8988T (cell line): ENCODE results near the gene STAC3.

Experiments used
- DNase-seq: peaks from one replicate; pipeline ENCODE4 v3.0.0; 2011

STAC3 gene

DNA sequence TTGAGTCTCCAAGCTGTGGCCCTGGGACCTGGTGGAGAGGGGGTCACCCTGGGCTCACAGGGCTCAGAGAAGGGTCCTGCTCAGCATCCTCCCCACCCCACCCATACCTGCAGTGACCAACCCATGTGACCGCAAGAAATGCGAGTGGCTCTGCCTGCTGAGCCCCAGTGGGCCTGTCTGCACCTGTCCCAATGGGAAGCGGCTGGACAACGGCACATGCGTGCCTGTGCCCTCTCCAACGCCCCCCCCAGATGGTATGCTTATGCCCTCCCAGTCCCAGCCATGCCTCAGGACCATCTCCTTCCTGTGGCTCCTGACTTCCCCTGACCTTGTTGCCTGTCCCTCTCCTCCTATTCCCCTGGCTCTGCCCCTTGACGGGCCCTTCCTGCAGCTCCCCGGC, 41.1 kb downstream of the STAC3 start:
- DNase-seq, result no peak

DNA sequence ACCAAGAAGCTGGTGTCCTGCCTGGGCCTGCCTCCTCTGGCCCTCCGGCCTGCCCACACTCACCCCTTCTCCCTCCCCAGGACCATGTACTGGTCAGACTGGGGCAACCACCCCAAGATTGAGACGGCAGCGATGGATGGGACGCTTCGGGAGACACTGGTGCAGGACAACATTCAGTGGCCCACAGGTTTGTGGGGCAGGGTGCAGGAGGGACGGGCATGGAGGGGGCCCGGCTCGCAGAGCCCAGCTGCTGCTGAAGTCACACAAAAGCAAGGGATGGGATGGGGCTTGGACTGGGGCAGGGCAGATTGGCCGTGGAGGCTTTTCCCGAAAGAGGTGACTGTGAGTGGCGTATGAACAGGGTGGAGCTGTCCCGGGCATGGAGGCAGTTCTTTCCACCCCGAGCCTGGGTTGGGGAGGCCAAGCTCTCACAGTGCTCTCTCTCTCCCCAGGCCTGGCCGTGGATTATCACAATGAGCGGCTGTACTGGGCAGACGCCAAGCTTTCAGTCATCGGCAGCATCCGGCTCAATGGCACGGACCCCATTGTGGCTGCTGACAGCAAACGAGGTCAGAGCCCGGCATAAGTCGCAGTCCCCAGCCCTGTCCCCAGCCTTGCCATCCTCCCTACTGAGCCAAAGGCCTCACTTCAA, 42.2 kb downstream of the STAC3 start:
- no peak for DNase-seq

DNA sequence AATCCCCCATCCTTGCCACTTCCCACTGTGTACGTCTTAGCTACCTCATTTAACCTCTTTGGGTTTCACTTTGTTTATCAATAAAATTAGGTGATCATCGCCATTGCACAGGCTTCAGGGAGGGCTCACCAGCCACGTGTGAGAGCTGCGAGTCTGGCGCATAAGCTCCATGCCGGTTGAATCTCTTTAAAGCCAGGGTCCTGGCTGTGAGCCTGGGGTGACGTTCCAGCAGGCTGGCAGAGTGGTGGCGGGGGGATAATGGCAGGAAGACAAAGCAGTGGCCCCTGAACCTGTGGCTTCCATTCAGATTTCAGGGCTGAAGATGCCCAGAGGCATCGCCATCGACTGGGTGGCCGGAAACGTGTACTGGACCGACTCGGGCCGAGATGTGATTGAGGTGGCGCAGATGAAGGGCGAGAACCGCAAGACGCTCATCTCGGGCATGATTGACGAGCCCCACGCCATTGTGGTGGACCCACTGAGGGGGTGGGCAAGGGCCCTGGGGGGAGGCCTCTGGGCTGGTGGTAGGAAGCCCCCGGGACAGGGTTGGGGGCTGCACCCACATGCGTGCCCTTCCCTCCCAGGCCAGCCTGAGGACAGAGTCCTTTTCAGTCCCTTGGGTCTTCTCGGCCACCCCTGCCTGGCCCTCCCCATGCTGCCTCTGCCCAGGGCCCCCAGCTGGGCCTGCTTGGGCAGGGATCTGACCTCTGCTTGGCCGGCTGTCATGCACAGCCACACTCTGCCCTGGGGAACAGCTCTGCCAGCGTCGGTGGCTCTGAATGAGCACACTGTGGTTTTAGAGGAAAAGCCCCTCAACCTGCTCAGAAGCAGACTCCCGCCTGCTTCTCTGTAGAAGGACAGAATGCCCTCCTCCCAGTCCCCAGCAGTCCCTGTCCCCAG, 43.0 kb downstream of the STAC3 start:
- no peak for DNase-seq

DNA sequence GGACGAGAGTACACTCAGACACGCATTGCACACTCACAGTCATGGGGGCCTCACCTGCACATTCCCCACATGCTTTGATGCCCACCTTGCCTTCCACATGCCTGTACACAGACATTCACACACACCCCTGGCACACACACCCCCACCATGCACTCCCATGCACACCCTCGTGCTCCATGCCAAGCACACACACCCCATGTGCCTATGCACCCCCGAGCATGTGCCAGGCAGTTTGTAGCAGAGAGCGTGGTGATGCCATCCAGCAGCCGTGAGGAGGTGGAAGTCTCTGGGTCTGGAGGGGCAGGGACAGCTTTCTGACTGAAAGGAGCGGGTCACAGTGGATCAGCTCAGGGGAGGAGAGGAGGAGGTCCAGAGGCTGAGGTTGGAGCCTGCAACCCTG, 45.1 kb downstream of the STAC3 start:
- DNase-seq, result no peak

DNA sequence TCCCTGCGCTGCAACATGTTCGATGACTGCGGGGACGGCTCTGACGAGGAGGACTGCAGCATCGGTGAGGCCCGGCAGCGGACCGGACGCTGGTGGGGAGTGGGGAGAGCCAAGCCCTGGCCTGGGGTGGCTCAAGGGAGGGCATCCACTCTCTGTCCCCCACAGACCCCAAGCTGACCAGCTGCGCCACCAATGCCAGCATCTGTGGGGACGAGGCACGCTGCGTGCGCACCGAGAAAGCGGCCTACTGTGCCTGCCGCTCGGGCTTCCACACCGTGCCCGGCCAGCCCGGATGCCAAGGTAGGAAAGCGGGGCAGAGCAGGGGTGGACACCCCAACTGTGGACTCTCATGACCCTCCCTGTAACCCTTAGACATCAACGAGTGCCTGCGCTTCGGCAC, 45.8 kb downstream of the STAC3 start:
- no peak for DNase-seq

DNA sequence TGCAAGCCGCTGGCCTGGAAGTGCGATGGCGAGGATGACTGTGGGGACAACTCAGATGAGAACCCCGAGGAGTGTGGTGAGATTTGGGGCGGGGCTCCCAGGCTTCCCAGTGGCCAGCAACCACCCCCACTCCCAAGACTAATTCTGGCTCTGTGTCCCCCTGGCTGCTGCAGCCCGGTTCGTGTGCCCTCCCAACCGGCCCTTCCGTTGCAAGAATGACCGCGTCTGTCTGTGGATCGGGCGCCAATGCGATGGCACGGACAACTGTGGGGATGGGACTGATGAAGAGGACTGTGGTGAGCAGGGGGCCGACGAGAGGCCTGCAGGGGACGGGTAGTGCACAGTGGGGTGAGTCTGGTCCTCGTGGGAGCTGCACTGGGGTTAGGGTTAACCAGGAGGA, 46.5 kb downstream of the STAC3 start:
- no peak for DNase-seq

DNA sequence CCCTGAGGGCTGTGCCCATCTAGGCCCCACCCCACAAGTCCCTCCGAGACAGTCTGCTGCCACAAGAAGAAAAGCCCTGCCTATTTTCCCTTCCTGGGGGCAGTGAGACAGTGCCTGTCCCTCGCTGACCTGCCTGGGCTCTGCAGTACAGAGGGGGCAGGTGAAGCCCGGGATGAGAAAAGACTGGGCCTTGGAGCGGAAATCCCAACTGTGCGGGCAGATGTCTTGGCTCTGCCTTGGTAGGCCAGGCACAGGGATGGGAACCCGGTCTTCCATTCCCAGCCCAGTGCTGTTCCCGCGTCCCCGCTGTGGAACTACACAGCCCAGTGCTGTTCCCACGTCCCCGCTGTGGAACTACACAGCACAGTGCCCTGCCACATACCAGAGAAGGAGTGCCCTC, 47.2 kb downstream of the STAC3 start:
- DNase-seq, result no peak

DNA sequence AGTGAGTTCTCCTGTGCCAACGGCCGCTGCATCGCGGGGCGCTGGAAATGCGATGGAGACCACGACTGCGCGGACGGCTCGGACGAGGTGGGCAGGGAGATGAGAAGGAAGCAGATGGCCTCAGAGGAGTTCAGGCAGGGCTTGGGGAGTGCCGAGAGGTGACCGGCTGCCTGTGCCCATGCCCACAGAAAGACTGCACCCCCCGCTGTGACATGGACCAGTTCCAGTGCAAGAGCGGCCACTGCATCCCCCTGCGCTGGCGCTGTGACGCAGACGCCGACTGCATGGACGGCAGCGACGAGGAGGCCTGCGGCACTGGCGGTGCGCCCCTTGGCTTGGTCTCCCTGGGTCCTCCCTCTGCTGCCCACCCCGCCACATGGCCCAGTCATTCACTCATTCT, 47.8 kb downstream of the STAC3 start:
- no peak for DNase-seq

DNA sequence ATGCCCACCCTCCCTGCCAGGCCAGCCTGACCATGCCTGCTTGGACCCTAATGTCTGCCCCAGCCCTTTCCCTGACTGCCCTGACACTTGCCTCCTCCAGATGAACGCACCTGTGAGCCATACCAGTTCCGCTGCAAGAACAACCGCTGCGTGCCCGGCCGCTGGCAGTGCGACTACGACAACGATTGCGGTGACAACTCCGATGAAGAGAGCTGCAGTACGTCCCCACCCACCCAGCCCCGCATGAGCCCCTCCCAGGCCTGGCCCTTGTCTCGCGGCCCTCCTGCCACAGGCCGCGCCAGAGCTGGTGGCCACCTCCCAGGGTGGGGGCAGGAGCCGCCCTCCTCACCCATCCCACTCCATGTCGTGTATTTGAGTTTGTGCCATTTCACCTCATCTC, 48.7 kb downstream of the STAC3 start:
- DNase-seq, result no peak

DNA sequence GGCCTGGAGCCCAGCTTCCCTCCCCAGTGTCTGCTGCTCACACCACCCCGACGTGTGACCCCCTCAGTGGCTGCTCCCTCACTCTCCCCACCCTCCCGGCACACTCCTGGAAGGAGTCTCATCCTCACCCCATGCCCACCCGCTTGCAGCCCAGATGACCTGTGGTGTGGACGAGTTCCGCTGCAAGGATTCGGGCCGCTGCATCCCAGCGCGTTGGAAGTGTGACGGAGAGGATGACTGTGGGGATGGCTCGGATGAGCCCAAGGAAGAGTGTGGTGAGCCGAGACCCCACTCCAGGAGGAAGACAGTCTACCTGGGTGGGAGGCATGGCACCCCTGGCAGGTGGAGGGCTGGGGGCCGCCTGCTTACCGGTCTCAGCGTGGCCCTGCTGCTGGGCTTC, 49.4 kb downstream of the STAC3 start:
- DNase-seq, result no peak

DNA sequence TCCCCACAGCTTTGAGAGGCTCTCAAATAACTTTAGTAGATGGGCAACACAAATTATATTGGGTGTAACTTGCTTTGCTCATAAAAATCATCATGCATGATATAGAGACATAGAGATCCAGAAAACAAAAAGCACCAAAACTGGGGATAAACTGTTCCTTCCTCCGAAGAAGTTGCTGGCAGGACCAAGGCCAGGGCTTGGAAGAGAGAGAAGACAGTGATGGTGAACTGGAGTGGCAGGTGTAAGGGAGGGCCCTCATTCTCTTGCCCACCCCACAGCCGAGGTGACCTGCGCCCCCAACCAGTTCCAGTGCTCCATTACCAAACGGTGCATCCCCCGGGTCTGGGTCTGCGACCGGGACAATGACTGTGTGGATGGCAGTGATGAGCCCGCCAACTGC, 49.8 kb downstream of the STAC3 start:
- DNase-seq, result no peak

DNA sequence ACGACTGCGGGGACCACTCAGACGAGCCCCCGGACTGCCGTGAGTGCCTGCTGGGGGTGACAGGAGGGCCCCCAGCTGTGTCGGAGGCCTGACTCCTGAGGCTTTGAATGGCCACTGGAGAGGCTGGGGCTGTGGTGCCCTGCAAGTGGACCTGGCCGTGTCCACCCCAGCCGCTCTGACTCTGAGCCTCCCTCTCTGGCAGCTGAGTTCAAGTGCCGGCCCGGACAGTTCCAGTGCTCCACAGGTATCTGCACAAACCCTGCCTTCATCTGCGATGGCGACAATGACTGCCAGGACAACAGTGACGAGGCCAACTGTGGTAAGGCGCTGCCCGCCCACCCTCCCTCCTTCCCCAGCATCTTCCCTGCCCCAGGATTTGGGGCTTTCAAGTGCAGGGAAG, 50.5 kb downstream of the STAC3 start:
- DNase-seq, result no peak

DNA sequence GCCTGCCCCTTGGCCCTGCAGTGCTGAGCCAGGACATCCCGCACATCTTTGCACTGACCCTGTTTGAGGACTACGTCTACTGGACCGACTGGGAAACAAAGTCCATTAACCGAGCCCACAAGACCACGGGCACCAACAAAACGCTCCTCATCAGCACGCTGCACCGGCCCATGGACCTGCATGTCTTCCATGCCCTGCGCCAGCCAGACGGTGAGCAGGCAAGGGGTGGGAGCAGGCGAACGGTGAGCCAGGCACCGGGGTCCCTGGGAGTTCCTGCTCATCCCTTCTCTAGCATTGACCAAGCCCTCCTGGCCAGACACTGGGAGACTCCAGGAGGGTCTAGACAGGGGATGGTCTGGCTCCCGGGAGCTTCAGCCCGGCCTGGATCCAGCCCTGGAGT, 51.8 kb downstream of the STAC3 start:
- no peak for DNase-seq

DNA sequence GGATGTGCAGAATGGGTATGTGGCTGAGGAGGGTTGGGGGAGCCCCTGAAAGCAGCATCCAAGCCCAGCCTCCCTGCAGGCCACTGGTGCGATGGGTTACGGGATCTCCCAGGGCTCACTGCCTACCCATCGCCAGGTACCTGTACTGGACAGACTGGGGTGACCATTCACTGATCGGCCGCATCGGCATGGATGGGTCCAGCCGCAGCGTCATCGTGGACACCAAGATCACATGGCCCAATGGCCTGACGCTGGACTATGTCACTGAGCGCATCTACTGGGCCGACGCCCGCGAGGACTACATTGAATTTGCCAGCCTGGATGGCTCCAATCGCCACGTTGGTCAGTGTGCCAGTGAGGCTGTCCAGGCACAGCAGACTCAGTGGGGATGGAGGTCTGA, 52.7 kb downstream of the STAC3 start:
- DNase-seq, result no peak

DNA sequence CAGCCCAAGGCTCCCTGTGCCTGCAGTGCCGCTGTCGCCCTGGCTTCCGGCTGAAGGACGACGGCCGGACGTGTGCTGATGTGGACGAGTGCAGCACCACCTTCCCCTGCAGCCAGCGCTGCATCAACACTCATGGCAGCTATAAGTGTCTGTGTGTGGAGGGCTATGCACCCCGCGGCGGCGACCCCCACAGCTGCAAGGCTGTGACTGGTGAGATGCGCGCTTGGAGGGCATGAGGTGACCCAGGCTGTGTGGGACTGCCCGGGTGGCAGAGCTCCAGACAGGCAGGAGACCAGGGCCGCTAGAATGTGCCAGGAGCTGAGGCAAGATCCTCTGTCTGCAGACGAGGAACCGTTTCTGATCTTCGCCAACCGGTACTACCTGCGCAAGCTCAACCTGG, 54.0 kb downstream of the STAC3 start:
- no peak for DNase-seq

DNA sequence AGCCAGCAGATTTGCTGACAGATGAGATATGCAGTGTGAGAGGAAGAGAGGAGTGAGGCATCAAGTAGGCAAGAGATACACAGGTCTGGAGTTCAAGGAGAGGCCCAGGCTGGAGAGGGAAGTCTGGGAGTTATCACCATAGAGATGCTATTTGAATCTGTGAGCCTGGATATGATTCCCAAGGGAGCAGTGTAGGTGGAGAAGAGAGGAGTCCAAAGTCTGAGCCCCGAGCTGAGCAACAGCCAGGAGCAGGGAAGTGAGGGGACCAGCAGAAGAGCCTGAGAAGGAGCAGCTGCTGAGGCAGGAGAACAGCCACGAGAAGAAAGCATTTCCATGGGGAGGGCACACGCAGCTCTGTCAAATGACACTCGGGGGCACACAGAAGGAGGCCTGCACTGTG, 54.5 kb downstream of the STAC3 start:
- no peak for DNase-seq

DNA sequence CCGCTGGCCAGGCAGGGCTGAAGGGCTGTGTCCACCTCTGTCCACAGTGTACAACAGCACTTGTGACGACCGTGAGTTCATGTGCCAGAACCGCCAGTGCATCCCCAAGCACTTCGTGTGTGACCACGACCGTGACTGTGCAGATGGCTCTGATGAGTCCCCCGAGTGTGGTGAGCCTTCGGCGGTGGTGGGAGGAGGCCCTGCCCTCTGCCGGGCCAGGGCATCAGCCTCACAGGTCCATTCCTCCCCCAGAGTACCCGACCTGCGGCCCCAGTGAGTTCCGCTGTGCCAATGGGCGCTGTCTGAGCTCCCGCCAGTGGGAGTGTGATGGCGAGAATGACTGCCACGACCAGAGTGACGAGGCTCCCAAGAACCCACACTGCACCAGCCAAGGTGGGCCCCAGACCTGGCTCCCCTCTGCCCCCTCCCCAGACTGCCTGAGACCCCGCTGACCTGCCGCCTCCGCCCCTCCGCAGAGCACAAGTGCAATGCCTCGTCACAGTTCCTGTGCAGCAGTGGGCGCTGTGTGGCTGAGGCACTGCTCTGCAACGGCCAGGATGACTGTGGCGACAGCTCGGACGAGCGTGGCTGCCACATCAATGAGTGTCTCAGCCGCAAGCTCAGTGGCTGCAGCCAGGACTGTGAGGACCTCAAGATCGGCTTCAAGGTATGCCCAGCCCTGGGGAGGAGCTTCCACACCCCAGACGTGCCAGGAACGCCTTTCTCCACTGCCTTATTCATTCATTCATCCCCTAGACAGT, 55.2 kb downstream of the STAC3 start:
- no peak for DNase-seq

DNA sequence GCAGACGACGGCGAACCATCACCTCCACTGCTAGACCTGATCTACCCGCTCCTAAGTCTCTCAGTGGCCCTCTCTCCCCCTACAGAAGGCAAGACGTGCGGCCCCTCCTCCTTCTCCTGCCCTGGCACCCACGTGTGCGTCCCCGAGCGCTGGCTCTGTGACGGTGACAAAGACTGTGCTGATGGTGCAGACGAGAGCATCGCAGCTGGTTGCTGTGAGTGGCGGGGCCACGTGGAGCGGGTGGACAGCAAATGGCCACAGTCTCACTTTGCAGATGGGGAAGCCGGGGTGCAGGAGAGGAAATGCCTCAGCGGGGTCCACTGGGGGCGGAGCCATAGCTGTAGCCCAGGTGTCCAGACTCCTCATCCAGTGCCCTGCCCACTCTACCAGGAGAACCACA, 55.8 kb downstream of the STAC3 start:
- no peak for DNase-seq

DNA sequence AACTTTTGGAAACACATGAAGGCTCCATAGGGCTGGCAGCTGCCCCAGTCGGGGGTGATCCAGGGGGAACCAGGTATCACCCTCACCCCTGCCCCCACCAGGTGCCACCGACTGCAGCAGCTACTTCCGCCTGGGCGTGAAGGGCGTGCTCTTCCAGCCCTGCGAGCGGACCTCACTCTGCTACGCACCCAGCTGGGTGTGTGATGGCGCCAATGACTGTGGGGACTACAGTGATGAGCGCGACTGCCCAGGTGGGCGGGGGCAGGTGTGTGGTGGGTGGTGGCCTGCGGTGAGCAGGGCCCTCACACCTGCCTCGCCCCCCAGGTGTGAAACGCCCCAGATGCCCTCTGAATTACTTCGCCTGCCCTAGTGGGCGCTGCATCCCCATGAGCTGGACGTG, 56.7 kb downstream of the STAC3 start:
- no peak for DNase-seq

DNA sequence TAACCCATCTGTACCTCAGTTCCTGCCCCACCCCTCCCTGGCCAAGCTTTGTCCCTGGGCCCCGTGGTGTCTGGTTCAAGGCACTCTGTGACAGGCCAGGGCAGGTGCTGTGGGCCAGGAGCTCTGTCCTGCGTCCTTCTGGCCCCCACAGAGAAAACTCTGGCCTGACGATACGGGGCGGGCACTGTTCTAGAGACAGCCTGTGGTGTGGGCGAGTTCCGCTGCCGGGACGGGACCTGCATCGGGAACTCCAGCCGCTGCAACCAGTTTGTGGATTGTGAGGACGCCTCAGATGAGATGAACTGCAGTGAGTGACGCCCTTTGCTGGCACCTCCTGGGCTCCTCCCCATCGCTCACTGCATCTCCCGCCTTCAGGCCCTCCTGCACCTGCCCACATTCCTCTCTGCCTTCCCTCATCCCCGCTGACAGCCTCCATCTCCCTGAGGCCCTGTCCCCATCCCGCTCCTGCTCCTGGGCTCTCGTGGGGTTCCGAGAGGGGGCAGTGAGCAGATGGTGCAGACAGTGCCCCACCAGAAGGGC, 57.2 kb downstream of the STAC3 start:
- no peak for DNase-seq
